MM.1S (cell line): Measurements from ENCODE around the gene RCBTB2.

ENCODE experiments used
- DNase-seq: peaks from one replicate; pipeline ENCODE4 v3.0.0-alpha.2; 2015
- H2AFZ ChIP-seq: fragments of 300-600 bp; sonication (generic); 2 replicates; pipeline ENCODE4 v1.6.0; 2016; ENCODE audit warnings: antibody characterized with exemption, low read length
- H3F3A ChIP-seq: fragments of 300-600 bp; sonication (generic); 2 replicates; pipeline ENCODE4 v1.6.1; 2016; ENCODE audit warnings: mild to moderate bottlenecking, antibody characterized with exemption, low read length, moderate library complexity, mixed read lengths; ENCODE audit not compliant: insufficient read depth
- H3K27ac ChIP-seq: fragments of 300-600 bp; sonication (generic); 2 replicates; pipeline ENCODE4 v1.5.1; 2016; ENCODE audit warnings: mild to moderate bottlenecking, low read length
- H3K27me3 ChIP-seq: fragments of 300-600 bp; sonication (generic); replicated peaks from 2 replicates; pipeline ENCODE4 v1.6.0; 2016; ENCODE audit warnings: low read length; ENCODE audit not compliant: insufficient read depth
- H3K36me3 ChIP-seq: fragments of 300-600 bp; sonication (generic); replicated peaks from 2 replicates; pipeline ENCODE4 v1.6.1; 2016; ENCODE audit warnings: mild to moderate bottlenecking, low read length, mixed read lengths; ENCODE audit not compliant: insufficient read depth
- H3K4me1 ChIP-seq: fragments of 300-600 bp; sonication (generic); 2 replicates; pipeline ENCODE4 v1.6.1; 2016; ENCODE audit warnings: low read length, mixed read lengths
- H3K4me2 ChIP-seq: fragments of 300-600 bp; sonication (generic); 2 replicates; pipeline ENCODE4 v1.6.0; 2016; ENCODE audit warnings: low read depth, low read length
- H3K4me3 ChIP-seq: fragments of 300-600 bp; sonication (generic); 2 replicates; pipeline ENCODE4 v1.5.1; 2016; ENCODE audit warnings: low read length, mixed read lengths
- H3K79me2 ChIP-seq: fragments of 300-600 bp; sonication (generic); 2 replicates; pipeline ENCODE4 v1.6.1; 2016; ENCODE audit warnings: mixed run types, low read length, mixed read lengths
- H3K9ac ChIP-seq: fragments of 300-600 bp; sonication (generic); 2 replicates; pipeline ENCODE4 v1.6.1; 2016; ENCODE audit warnings: low read length, mixed read lengths
- H3K9me2 ChIP-seq: fragments of 300-600 bp; sonication (generic); replicated peaks from 2 replicates; pipeline ENCODE4 v1.6.1; 2016; ENCODE audit warnings: mild to moderate bottlenecking, low read length, mixed read lengths; ENCODE audit not compliant: insufficient read depth
- H3K9me3 ChIP-seq: fragments of 300-600 bp; sonication (generic); replicated peaks from 2 replicates; pipeline ENCODE4 v1.6.1; 2016; ENCODE audit warnings: mild to moderate bottlenecking, low read length, mixed read lengths; ENCODE audit not compliant: insufficient read depth
- H4K20me1 ChIP-seq: fragments of 300-600 bp; sonication (generic); 2 replicates; pipeline ENCODE4 v1.6.1; 2016; ENCODE audit warnings: mild to moderate bottlenecking, low read length, moderate library complexity, mixed read lengths; ENCODE audit not compliant: insufficient read depth
- CTCF ChIP-seq: fragments of 300-600 bp; sonication (generic); IDR thresholded peaks from 2 replicates; pipeline ENCODE4 v1.5.1; 2016; ENCODE audit warnings: antibody characterized with exemption, low read length, mixed read lengths
- EZH2 ChIP-seq: fragments of 300-600 bp; sonication (generic); optimal IDR thresholded peaks from 2 replicates; pipeline ENCODE3; 2017; ENCODE audit warnings: low read depth, mild to moderate bottlenecking, antibody characterized with exemption, low read length, mixed read lengths
- EZH2phosphoT487 ChIP-seq: fragments of 300-600 bp; sonication (generic); IDR thresholded peaks from 2 replicates; pipeline ENCODE4 v1.6.1; 2018; ENCODE audit warnings: antibody characterized with exemption, low read length

The RCBTB2 gene

GRCh38 chr13:48478391-48478790 lies 54.5 kb downstream of the RCBTB2 start:
- no peaks in the 10 kb centered on the region for H3K36me3 ChIP-seq
- no peak overlapping the region for H2AFZ ChIP-seq
- no peaks in the 10 kb centered on the region for H3K9me3 ChIP-seq
- no peaks in the 10 kb centered on the region for H3K9me2 ChIP-seq
- TF ChIP-seq EZH2: no peak
- no peak for TF ChIP-seq CTCF
- no peak for TF ChIP-seq EZH2phosphoT487
- no peak overlapping the region for H3K4me3 ChIP-seq
- no peak overlapping the region for H3K4me2 ChIP-seq
- DNase-seq: no peak
- no peak overlapping the region for H3K27ac ChIP-seq
- H3K9ac ChIP-seq: no peak overlapping the region
- no peaks in the 10 kb centered on the region for H3K79me2 ChIP-seq
- no peaks in the 10 kb centered on the region for H3F3A ChIP-seq
- H4K20me1 ChIP-seq: no peaks in the 10 kb centered on the region
- no peaks in the 10 kb centered on the region for H3K4me1 ChIP-seq
- H3K27me3 ChIP-seq: no peaks in the 10 kb centered on the region

GRCh38 chr13:48477191-48477855 lies 55.6 kb downstream of the RCBTB2 start:
- Histone ChIP-seq H3K9me2 (no peaks in the 10 kb centered on the region), H3K36me3 (no peaks in the 10 kb centered on the region), H3K9me3 (no peaks in the 10 kb centered on the region), H3F3A (no peaks in the 10 kb centered on the region), H4K20me1 (no peaks in the 10 kb centered on the region), H3K27me3 (no peaks in the 10 kb centered on the region), H3K4me3 (no peak overlapping the region), H3K4me2 (no peak overlapping the region), H3K79me2 (no peaks in the 10 kb centered on the region), H3K4me1 (no peaks in the 10 kb centered on the region), H3K27ac (no peak overlapping the region), H2AFZ (no peak overlapping the region), H3K9ac (no peak overlapping the region)
- no peak for DNase-seq
- no peak for TF ChIP-seq EZH2phosphoT487
- TF ChIP-seq EZH2: no peak
- no peak for TF ChIP-seq CTCF

GRCh38 chr13:48476686-48477085 lies 56.2 kb downstream of the RCBTB2 start:
- no peak overlapping the region for H3K4me2 ChIP-seq
- H3F3A ChIP-seq: no peaks in the 10 kb centered on the region
- no peaks in the 10 kb centered on the region for H3K36me3 ChIP-seq
- H3K79me2 ChIP-seq: no peaks in the 10 kb centered on the region
- H3K9me3 ChIP-seq: no peaks in the 10 kb centered on the region
- DNase-seq: no peak
- no peaks in the 10 kb centered on the region for H3K27me3 ChIP-seq
- no peak overlapping the region for H2AFZ ChIP-seq
- no peak overlapping the region for H3K4me3 ChIP-seq
- no peak overlapping the region for H3K27ac ChIP-seq
- H3K9me2 ChIP-seq: no peaks in the 10 kb centered on the region
- no peaks in the 10 kb centered on the region for H3K4me1 ChIP-seq
- no peaks in the 10 kb centered on the region for H4K20me1 ChIP-seq
- no peak overlapping the region for H3K9ac ChIP-seq
- TF ChIP-seq EZH2: no peak

GRCh38 chr13:48476215-48476614 lies 56.7 kb downstream of the RCBTB2 start:
- Histone ChIP-seq H3K9ac (no peak overlapping the region), H3K36me3 (no peaks in the 10 kb centered on the region), H3K27me3 (no peaks in the 10 kb centered on the region), H3K9me2 (no peaks in the 10 kb centered on the region), H3F3A (no peaks in the 10 kb centered on the region), H3K4me1 (no peaks in the 10 kb centered on the region), H2AFZ (no peak overlapping the region), H3K27ac (no peak overlapping the region), H3K9me3 (no peaks in the 10 kb centered on the region), H3K4me3 (no peak overlapping the region), H4K20me1 (no peaks in the 10 kb centered on the region), H3K4me2 (no peak overlapping the region), H3K79me2 (no peaks in the 10 kb centered on the region)
- TF ChIP-seq EZH2phosphoT487: no peak
- TF ChIP-seq CTCF: no peak
- TF ChIP-seq EZH2: no peak
- no peak for DNase-seq
